Epithelial cell of esophagus (primary cell): Measurements from ENCODE around the gene BPIFB2.

ENCODE experiments used
- DNase-seq: peaks from one replicate; pipeline ENCODE4 v3.0.0; 2010; ENCODE audit warnings: low read depth
- H3K4me3 ChIP-seq: 2 replicates; pipeline ENCODE4 v1.5.1; 2011; ENCODE audit warnings: mild to moderate bottlenecking, low read length, control low read depth
- CTCF ChIP-seq: IDR thresholded peaks from 2 replicates; pipeline ENCODE4 v1.5.1; 2011; ENCODE audit warnings: low read depth, mild to moderate bottlenecking, low read length, control low read depth, inconsistent platforms; ENCODE audit not compliant: insufficient read depth; ENCODE audit errors: missing control alignments

The BPIFB2 gene

DNA sequence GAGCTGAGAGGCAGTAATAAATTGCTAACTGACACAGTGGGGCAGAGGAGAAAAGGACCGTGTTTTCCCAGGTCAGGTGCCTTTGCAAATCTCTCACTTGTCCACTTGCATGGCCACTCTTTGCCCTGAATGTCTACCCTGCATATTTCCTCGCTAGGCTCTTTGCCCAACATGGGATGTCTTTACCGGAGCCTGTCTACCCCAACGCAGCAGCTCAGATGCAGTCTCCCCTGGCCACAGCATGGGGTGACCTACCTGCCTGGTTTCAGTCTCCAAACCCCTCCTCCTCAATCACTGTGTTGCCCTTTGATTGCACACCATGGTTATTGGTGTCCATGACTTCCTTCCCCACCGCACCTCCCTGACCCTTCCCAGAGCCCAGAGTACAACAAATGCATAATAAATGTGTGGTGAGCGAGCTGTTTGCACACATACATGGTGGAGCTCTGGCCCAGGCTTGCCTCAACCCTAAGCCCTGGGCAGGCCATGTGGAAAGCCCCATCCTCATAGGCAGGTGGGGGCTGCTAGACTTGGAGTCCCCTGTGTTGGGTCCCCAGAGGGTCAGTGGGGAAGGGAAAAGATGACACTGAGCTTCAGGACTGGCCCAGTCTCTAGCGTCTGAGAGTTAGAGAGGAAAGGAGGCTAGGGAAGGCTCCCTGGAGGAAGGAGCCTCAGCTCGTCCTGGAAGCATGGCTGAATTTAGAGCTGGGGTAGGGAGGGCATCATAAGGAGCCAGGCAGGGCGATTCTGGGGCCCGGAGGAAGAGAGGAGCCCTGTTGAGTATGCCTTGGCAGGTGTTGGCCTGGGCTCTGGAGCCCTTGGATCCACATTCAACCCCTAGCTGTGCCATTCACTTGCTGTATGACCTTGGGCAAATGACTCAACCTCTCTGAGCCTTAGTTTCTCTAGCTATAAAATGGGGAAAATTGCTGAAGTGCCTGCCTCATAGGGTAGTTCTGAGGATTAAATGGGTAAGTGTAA lies 19.6 kb downstream of the BPIFB2 start:
- no peak for TF ChIP-seq CTCF
- no peak overlapping the region for H3K4me3 ChIP-seq
- DNase-seq = no peak

DNA sequence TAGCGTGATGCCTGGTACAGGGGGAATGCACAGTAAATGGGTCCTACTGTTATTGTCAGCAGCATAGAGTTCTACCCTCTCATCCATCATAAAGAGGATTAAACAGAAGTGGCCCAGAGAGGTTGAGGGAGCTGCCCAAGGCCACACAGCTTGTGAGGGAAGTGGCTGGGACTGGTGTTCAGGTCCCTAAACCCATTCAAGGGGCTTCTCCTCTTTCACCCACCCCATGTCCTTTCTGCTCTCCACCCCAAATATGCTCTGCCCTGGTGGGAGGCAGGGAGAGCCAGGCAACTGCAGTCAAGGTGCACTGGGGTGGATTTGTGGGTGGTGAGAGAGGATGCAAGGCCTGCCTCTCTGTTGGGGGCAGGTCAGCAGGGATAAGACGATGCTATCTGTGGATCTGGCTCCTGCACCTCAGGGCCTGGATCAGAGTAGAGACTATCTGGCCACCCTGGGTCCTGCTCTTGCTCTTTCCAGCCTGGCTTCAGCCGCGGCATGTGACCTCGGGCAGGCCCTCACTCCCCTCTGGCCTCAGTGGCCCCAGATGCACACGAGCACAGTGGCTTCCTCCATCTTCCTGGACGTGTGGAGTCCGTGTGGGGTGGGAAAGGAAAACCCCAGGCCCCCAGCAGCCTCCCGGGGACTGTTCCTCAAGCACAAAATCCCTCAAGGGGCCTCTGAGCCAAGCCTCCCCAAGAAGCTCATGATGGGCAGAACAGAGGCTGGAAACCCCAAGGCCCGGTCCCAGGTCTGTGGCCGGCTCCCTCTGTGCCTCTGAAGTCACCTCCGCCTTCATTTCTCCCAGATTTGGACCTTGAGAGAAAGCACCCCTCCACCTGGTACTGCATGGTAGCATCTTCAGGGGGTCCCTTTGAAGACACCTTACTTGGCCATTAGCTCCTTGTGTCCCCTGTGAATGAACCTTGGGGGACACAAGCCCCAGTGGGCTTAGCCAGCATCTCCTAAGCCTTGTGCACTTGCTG lies 20.6 kb downstream of the BPIFB2 start:
- no peak overlapping the region for H3K4me3 ChIP-seq
- DNase-seq = no peak
- no peak for TF ChIP-seq CTCF

DNA sequence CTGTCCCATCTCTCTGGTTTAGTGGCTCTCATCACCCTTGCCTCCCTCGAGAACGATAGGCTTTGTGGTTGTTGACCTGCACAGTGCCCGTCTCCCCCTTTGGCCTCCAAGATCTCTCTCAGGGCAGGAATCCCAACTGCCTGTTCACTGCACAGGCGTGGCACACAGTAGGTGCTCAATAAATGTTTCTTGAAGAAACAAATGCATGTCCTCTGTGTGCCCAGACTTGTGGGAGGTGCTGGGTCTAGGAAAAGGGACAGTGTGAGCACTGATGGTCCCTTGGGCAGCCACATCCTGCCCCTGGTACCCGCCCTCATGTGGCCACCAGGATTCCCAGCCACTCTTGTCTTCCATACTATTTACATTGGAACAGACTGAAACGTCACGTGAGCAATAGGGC lies 21.4 kb downstream of the BPIFB2 start:
- H3K4me3 ChIP-seq = no peak overlapping the region
- no peak for TF ChIP-seq CTCF
- no peak for DNase-seq

GRCh38 chr20:33030076-33030475 lies 22.6 kb downstream of the BPIFB2 start:
- TF ChIP-seq CTCF = no peak

DNA sequence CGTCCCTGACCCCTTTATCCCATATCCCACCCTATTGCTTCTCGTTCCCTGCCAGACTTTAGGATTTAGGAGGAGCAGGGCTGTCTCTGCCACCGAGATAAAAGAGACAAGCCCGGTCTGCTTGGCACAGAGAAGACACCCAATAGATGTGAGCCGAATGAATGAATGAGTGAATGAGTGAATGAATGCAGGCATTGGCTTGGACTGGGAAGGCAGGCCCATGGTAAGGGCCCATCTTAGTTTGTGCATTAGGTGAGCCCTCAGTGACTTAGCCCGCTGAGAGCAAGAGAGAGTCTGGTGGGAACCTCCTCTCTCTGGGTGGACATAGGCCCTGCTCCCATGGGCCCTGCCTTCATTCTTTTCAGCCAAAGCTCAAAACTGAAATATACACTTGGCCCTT lies 23.1 kb downstream of the BPIFB2 start:
- no peak for DNase-seq
- TF ChIP-seq CTCF = no peak
- no peak overlapping the region for H3K4me3 ChIP-seq

More at GRCh38 chr20:33030076-33030475, 22.6 kb downstream of the BPIFB2 start:
- DNase-seq = no peak
- no peak overlapping the region for H3K4me3 ChIP-seq

GRCh38 chr20:33031531-33031930 lies 24.0 kb downstream of the BPIFB2 start, which contains the start of gene BPIFB6:
Gene BPIFB6, plus strand, starts transcription at chr20:33031648. Its CDS starts 0 bp downstream, at chr20:33031648.
- DNase-seq = no peak
- no peak for TF ChIP-seq CTCF
- no peak within 1 kb of the TSS for H3K4me3 ChIP-seq
